ENCODE results near the gene ADGRL3.
"Not testable (repeated sequence)": the region's sequence is repeated elsewhere in the genome, so short reads cannot be mapped to it uniquely, and the experiment has no call there.

The ADGRL3 gene

GRCh38 chr4:61763682-61764081, 563.6 kb downstream of the ADGRL3 start:
- no peak for DNase-seq

GRCh38 chr4:61764090-61764489, 564.0 kb downstream of the ADGRL3 start:
- DNase-seq, result not testable (repeated sequence)

GRCh38 chr4:61769444-61770167, 569.5 kb downstream of the ADGRL3 start:
- not testable (repeated sequence) for DNase-seq

- DNase-seq, result no peak
These were observed 570.3 kb downstream of the ADGRL3 start for GRCh38 chr4:61770456-61770855.

- DNase-seq, result no peak
These were observed 570.9 kb downstream of the ADGRL3 start for GRCh38 chr4:61771056-61771455.

- no peak for DNase-seq
These were observed 572.0 kb downstream of the ADGRL3 start for GRCh38 chr4:61772126-61772525.

GRCh38 chr4:61773655-61774245, 573.6 kb downstream of the ADGRL3 start:
- no peak for DNase-seq

- DNase-seq, result no peak
These were observed 582.0 kb downstream of the ADGRL3 start for GRCh38 chr4:61782133-61782532.

- no peak for DNase-seq
These were observed 582.9 kb downstream of the ADGRL3 start for GRCh38 chr4:61783050-61783449.

- DNase-seq, result no peak
These were observed 585.6 kb downstream of the ADGRL3 start for GRCh38 chr4:61785761-61786160.

GRCh38 chr4:61786211-61786610, 586.1 kb downstream of the ADGRL3 start:
- DNase-seq, result no peak

GRCh38 chr4:61795998-61796397, 595.9 kb downstream of the ADGRL3 start:
- no peak for DNase-seq

- DNase-seq, result no peak
These were observed 599.7 kb downstream of the ADGRL3 start for GRCh38 chr4:61799794-61800193.

GRCh38 chr4:61805227-61805626, 605.1 kb downstream of the ADGRL3 start:
- DNase-seq, result no peak

GRCh38 chr4:61805979-61806378, 605.9 kb downstream of the ADGRL3 start:
- no peak for DNase-seq

- DNase-seq, result no peak
These were observed 612.0 kb downstream of the ADGRL3 start for GRCh38 chr4:61812171-61812570.

- no peak for DNase-seq
These were observed 616.9 kb downstream of the ADGRL3 start for GRCh38 chr4:61817071-61817470.

- no peak for DNase-seq
These were observed 620.0 kb downstream of the ADGRL3 start for GRCh38 chr4:61820136-61820535.

GRCh38 chr4:61824454-61824853, 624.3 kb downstream of the ADGRL3 start:
- DNase-seq, result no peak

GRCh38 chr4:61827907-61828391, 627.8 kb downstream of the ADGRL3 start:
- DNase-seq, result no peak

- DNase-seq, result no peak
These were observed 628.8 kb downstream of the ADGRL3 start for GRCh38 chr4:61828960-61829359.

- no peak for DNase-seq
These were observed 631.9 kb downstream of the ADGRL3 start for GRCh38 chr4:61831987-61832386.

- no peak for DNase-seq
These were observed 637.3 kb downstream of the ADGRL3 start for GRCh38 chr4:61837395-61837794.

- DNase-seq, result no peak
These were observed 637.9 kb downstream of the ADGRL3 start for GRCh38 chr4:61838072-61838471.

GRCh38 chr4:61841714-61842113, 641.6 kb downstream of the ADGRL3 start:
- DNase-seq, result no peak

Data from CD4-positive, alpha-beta T cell treated with Interleukin-12 subunit alpha and Interleukin-12 subunit beta, for 1 hour (primary cell).